Measurements from ENCODE around the gene PMVK.
A peak's percentile ranks its signal among the peaks of the same experiment; 100 is the strongest.
"Not testable (repeated sequence)": the region's sequence is repeated elsewhere in the genome, so short reads cannot be mapped to it uniquely, and the experiment has no call there.

Gene PMVK

GRCh38 chr1:154936555-154937084 is at the start of gene PMVK:
Gene PMVK, minus strand, starts transcription at chr1:154936719. Its CDS starts 34 bp downstream, at chr1:154936685.
- peak; percentile 95 to 97 for DNase-seq

- DNase-seq = no peak
These were observed 47.4 kb upstream of the PMVK start for GRCh38 chr1:154983776-154984466.

DNA sequence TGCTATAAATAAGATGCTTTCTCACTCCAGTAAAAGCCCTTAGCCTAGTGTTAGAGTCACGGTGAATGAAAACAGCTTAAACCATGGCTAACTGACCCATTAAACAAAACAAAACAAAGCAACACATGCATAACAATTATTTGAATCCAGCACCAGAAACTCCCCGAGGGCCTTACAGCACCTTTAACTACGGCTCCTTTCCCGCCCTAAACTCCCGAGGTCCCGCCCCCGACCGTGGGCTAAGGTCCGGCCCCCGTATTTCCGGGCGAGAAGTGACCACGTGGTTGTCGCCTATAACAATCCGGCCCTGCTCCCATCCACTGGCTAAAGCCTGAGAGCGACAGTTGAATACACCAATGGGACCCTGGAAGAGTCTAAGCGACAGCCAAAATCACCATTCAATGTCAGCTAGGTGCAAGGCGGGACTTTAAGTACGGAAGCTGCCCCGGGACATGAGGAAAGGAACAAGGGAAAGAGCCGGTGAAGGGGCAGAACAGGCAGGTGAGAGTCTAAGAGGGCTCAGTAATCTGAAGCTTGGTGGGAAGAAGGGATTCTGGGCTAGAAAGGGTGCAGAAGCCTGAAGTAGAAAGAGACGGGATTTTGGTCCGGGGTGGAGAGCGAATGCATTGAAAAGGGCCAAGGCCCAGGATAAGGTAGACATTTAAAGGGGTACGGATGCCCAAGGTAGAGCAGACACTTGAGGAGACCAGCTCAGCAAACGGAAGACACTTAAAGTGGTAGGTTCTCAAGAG is 46.6 kb upstream of the PMVK start, which contains the start of gene FLAD1:
FLAD1 (plus strand) TSS at position 448 of the 752 bp plus-strand sequence. CDS start 351 bp downstream, outside the sequence.
- peak; percentile 97 to 99 for DNase-seq

DNA sequence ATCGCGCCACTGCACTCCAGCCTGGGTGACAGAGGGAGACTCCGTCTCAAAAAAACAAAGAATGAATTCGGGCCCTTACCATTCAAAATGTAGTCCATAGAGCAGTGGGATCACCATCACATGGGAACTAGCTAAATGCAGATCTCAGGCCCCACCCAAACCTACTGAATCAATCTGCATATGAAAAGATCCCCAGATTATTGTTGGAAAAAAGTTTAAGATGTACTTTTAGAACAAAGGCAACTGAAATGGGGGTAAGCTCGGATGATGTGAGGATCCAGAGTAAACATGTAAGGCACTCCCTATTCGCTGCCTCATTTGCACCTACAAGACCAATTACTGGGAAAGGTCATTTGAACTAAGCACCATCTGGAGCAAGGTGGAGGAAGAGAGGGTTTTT is 45.8 kb upstream of the PMVK start:
- no peak for DNase-seq

GRCh38 chr1:154978360-154978759 is 41.8 kb upstream of the PMVK start:
- DNase-seq = no peak

DNA sequence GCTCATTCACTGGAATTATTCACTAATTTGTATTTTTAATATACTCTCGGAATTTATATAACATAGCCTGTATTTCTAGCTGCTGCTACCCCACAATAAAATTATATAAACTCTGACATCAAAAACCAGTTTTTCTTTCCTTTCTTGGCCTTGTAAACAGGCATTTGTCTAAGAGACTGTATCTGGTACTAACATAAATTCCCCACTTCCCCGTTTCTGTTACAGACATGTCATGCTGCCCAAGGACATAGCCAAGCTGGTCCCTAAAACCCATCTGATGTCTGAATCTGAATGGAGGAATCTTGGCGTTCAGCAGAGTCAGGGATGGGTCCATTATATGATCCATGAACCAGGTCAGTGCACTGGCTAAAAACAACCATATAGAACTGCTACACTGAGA is 41.2 kb upstream of the PMVK start:
- not testable (repeated sequence) for DNase-seq

GRCh38 chr1:154975409-154976059 is 39.0 kb upstream of the PMVK start:
- DNase-seq = peak; percentile 55 to 63

- DNase-seq = peak; percentile 96 to 97
These were observed 38.4 kb upstream of the PMVK start for GRCh38 chr1:154974808-154975408.

- peak; percentile 99 to 100 for DNase-seq
These were observed 37.7 kb upstream of the PMVK start, which contains the start of gene CKS1B for GRCh38 chr1:154974102-154974807. Gene CKS1B, plus strand, starts transcription at chr1:154974681. Its CDS starts 65 bp downstream, at chr1:154974746.

DNA sequence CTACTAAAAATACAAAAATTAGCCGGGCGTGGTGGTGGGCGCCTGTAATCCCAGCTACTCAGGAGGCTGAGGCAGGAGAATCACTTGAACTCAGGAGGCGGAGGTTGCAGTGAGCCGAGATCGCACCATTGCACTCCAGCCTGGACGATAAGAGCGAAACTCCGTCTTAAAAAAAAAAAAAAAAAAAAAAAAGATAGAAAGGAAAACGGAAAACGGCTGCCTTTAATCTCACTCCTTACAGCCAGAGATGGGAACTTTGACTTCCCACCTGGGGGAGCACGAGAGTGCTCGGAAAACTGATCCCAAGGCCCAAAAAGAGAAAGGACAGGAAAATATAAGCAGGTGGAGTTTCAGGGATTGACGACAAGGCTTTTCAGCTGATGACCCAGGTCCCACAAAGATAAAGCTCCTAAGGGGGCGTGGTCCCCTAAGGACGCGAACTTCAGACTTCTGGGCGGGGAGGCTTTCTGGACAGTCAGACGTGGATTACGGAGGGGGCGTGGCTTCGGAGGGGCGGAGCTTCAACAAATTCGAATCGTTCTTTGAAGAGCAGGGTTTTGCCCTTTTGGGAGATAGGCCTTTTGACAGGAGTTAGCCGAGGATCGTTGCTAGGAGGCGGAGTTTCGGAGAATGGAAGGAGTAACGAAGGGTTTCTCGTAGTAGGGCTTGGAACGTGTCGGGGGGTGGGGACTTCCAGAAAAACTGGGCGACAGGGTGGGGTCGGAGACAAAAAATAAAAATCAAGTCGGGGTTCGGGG is 37.0 kb upstream of the PMVK start:
- DNase-seq = peak; percentile 94 to 95

GRCh38 chr1:154972517-154973343 is 36.2 kb upstream of the PMVK start:
- no peak for DNase-seq

DNA sequence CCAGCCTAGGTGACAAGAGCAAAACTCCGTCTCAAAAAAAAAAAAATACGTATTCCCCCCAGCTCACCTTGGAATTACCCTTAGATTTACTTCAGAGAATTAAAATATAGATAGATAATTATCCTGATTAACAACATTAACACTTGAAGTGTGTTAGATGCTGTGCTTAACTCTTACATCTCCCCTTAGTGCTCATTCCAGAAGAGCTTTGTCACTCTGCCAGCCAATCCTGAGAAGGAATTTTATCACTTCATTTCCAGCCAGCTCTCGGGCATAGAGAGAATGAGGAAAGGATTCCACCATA is 35.6 kb upstream of the PMVK start:
- no peak for DNase-seq

DNA sequence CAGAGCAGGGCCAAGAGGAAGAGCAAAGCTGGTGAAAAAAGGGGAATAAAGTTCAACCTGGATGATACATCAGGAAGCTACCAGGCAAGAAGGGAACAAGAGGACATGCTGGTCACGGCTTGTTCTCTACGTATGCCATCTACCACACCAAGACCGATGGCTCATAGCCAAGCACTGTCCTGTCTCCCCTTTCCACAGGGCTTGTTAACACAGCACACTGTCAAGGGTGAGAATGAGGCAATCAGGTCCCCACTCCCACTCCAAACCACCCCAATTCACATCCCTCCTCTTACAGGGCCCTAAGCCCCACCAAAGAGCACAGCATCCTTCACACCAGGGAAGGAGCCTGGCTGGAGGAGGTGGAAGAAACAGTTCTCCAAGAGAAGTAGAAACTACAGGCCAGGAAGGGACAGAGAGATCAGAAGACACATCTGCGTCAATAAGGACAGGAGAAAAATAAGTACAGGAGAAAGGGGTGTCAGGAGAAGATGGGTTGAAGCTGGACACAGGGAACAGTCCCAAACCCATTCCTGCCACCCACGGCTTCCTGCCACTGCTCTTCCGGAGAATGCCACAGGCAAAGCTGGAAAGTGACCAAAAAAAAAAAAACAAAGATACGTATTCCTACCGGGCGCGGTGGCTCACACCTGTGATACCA is 35.0 kb upstream of the PMVK start:
- DNase-seq = no peak

DNA sequence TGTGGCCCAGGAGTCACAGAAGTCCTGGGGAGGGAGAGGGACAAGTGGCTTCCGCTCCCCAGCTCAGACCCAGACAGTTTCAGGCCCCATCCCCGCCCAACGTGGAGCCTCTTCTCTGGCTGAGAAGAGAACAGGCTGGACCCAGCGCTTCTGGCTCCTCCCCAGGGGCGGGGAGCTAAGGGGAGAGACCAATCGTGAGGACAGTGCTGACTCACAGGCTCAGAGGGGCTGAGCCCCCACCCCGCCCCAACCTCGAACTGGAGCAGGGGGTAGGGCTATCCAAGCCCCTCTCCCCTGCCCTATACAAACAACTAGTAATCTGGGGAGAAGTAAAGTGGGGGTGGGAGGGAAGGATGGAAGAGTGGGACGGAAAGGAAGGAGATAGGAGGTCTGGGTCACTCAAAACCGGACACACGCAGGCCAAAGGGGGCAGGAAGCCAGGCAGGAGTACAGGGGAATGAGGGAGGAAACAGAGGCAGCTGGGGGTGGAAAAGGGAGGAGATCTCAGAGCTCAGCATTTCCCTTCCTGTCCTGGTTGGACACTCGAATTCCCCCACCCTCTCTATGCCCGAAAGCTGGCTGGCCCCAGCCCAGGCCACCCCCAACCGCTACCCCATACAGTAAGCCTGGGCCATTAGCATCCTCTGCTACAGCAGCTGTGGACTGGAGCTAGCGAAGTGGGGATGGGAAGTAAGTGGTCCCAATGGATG is 34.3 kb upstream of the PMVK start, which contains the start of gene SHC1:
SHC1 (minus strand) TSS at position 117 of the 710 bp plus-strand sequence. CDS start 221 bp downstream, outside the sequence.
- peak in 1 of 2 donors; percentile 61 for DNase-seq

- DNase-seq = no peak
These were observed 33.4 kb upstream of the PMVK start for GRCh38 chr1:154969860-154970452.

- DNase-seq = no peak
These were observed 32.7 kb upstream of the PMVK start for GRCh38 chr1:154969246-154969645.

DNA sequence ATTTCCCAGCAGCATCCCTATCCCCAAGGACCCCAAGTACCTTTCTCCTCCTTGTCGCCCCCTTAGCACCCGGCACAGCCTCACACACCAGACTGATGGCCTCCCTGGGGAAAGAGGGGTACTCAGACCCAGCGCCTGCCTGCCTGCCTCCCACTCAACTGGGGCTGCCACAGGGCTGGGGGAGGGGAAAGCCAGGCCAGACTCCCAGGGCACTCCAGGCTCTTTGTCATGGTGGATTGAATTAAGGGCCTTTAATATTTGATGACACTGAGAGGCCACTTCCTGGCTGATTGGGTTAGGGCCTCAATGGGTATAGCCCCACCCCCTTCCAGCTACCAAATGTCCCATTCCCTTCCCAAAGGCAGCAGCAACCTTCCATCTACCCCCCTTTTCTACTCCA is 32.2 kb upstream of the PMVK start:
- DNase-seq = no peak

DNA sequence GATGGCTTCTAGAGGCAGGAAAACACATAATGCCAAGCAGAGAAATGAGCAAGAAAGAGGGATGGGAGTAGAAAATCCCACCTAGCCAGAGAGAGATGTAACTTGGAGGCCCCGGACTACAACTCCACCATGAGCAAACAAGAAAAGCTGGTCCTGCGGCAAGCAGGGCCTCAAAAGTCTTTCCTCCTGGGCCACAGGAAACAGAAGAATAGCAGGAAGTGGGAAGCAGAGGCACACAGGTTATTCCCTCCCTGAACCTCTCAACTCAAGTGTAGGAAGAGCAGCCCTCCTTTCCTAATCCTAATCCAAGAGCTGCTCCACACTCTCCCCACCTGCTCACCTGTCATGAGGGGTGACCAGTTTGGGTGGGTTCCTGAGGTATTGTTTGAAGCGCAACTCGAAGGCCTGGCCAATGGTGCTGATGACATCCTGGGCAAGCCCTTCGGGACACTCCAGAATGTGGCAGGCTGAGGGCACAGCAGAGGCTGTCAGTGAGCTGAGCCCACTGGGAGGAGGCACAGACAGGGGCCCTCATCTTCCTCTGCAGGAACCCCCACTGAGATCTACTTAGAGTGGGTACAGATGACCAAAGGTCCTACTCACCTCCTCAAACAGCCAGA is 30.9 kb upstream of the PMVK start:
- DNase-seq = no peak
